SHP77 treated with DMSO at 0.1 percent for 48 hours (cell line): ENCODE data around the gene C6orf89.

ENCODE experiments used
- DNase-seq: peaks from one replicate; lab custom pipeline; 2025; lab: John Stamatoyannopoulos, UW

The C6orf89 gene

DNA sequence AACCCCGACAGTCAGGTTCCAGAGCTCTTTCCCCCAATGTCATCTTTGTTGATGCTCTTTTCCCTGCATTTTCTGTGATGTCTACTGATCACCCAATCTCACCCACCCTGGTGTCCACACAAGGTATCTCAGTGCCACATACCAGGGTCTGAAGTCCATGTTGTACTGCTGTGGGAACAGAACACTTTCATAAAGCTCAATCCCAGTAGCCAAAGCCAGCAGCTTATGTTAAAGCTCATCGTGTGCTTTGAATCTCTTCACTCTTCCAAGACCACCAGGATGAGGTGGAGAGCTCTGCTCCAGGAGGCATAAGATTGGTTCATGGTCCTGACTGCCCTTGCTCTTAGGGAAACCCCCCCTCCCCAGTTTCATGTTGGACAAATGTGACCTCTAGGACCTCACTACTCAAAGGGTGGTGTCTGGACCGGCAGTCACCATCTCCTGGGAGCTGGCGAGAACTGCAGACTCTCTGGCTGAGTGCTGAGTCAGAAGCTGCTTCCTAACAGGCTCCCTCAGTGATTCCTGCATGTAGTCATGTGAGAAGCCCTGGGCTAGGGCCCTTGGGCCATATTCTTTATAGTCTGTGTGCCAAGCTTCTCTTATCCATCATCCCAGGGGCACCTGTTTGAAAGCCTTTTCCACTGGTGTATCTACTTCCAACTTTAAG lies 33.1 kb upstream of the C6orf89 start:
- no peak for DNase-seq

DNA sequence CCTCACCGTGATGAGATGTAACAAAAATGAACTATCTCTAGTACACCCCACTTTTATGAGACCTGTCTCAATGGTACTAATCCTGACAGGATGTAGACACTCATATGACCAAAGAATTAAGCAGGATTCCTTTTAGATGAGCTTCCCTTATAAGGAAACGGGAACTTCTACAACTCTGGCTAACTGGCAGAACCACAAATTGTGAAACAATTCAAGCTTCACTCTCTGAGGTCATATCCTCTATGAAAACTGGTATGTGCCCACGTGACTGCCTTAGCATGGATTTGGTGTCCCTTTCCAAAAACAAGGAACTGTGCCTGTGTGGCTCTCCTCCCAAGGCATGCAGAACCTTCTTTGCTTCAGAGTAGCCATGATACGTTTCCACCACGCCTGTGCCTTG lies 32.4 kb upstream of the C6orf89 start:
- no peak for DNase-seq

DNA sequence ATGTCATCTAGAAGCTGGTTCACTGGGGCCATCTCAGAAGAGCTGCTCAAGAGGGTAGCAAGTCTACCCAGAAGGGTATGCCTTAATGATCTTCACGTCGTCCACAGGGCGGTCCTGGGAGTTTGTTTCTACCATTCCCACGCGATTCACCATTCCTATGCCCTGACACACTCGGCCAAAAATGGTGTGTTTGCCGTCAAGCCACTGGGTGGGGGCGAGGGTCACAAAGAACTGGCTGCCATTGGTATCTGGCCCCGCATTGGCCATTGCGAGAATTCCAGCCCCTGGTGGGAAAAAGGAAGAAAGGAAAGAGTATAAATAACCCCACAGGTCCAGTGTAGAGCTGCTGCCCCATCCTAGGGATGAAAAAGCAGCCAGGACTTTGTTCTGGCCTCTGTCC lies 30.0 kb upstream of the C6orf89 start:
- DNase-seq = no peak

DNA sequence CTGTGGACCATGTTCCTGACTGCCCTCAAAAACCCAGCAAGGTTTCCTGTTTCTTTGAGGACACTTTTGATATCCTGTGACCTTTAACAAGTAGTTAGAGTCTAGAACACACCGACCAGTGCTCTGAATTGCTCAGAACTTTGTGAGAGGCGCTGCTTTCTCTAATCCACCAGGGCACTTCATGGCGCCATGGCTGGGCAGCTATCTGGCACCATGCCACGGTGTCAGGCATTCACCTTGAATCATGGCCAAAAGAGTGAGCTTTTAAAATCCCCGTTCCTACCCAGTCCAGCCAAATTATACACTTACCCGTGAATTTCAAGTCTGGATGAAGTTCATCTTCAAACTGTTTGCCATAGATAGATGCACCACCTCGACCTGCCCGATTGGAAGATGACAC lies 29.5 kb upstream of the C6orf89 start:
- DNase-seq = no peak

DNA sequence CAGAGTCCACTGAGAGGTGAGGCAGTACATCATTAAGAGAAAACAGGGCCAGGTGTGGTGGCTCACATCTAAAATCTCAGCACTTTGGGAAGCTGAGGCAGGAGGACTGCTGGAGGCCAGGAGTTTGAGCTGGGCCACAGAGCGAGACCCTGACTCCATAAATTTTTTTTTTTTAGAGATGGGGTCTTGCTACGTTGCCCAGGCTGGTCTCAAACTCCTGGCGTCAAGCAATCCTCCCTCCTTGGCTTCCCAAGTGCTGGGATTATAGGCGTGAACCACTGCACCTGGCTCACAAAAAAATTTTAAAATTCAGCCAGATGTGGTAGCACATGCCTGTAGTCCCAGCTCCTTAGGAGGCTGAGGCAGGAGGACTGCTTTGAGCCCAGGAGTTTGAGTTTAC lies 28.4 kb upstream of the C6orf89 start:
- no peak for DNase-seq

DNA sequence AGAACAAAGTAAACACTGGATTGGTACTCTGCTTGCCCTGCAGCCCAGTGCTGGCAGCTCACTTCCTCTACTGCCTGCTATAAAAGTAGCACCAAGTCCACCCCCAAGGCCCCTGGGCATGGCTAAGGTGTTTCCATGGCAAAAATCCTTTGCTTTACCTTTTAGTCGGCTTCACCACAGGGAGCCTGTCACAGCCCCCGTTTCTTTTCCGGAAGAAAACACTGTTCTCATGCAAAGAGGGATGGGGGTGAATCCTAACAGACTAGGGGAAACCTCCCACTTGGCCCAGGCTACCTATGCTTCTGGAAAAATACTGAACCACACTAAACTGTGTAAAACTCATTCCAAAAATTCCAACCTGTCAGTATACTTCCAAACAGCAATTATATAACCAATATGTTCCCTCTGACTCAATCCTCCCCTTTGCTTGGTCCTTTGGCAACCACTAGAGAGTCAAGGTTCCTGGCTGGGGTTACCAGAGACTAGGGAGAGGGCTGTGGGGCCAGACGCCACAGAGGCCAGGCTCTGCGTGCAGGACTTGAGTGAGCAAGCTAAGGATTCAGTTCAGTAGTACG lies 27.3 kb upstream of the C6orf89 start:
- DNase-seq = no peak

DNA sequence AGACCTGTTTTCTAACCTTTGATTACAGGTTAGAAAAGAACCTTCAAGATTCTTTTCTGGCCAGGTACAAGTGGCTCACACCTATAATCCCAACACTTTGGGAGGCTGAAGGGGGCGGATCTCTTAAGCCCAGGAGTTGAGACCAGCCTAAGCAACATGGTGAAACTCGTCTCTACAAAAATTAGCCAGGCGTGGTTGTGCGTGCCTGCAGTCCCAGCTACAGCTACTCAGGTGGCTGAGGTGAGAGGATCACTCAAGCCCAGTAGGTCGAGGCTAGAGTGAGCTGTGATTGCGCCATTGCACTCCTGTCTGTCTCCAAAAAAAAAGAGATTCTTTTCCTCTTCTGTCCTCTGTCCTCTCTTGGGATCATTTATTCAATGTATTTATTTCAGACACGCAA lies 25.6 kb upstream of the C6orf89 start:
- DNase-seq = no peak

DNA sequence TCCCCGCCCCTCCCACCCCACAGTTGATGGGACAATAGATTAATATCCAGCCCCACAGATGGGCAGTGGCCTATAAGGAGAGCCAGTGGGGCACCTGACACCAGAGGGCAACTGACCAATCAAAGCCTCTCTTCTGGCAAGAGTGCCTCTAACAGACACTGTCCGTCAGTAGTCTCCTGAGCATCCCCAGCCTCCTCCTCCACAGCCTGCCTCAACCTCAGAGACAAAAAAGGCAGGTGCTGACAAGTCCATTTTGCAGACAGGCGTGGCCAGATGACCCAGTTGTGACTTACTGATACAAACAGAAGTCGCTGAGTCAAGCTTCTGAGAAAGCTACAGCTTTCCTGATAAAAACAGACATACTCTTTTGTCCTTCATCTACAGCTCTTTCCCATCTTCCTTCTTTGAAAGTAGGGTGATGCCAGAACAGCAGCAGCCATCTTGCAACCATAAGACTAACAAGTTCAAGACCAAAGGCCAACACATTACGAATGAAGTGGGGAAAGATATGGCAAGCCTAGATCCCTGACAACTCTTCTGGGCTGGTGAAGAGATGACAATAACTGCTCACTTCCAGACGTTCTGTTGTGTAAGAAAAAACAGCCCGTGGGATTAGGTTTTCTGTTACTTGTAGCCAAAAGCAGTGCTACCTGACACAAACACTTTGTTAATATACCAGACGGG lies 23.4 kb upstream of the C6orf89 start:
- DNase-seq = no peak

DNA sequence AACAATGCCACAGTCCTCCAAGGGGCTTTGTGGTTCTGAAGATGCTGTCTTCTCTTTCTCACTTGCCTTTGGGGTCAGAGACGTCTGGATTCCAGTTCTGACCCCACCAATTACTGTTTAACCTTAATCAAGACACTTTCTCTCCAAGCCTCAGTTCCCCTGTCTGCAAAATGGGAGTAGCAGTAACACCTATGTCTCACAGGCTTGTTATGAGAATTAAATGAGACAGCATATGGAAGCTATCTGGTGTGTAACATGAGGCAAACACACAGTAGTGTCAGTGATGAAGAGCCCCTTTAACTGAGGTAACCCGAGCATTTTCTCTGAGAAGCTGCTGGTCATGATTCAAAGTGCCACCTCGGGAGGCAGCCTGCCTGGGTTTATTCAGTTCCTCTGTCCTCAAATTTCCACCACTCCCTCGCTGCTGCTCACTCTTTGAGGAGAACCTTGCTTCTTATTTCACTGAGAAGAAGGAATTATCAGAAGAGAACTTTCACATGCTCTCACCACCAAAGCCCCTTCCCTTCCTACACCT lies 22.8 kb upstream of the C6orf89 start:
- no peak for DNase-seq

DNA sequence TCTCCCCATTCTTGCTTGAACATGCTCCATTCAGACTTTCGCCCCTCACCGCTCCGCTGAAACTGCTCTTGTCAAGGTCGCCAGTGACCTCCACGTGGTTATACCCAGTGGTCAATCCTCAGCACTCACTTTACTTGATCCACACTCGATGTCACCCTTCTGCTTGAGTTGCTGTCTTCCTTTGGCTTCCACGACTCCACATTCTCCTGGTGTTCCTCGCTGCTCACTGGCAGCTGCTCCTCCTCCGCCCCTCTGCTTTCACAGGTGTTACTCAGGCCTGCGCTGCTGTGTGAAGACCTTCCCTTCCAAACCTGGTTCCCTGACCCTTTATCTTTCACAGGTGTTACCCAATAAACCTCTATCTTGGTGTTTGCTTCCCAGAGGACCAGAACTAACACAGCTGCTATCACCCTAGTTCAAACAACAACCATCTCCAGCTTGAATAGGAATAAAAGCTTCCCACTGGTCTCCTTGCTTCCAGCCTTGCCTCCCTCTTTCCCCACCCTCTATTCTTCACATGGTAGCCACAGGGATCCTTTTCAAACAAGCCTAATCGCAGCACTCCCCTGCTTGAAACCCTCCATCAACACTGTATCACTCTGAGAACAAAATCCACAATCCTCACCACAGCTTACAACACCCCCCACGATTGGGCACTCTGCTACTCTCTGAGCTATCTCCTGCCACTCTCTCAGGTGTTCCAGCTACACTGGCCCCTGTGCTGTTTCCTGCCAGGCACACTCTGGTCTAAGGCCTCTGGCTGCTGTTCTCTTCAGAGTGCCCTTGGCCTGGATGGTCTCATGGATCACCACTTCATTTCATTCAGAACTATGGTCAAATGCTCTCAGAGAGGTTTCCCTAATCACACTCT lies 21.8 kb upstream of the C6orf89 start:
- no peak for DNase-seq

DNA sequence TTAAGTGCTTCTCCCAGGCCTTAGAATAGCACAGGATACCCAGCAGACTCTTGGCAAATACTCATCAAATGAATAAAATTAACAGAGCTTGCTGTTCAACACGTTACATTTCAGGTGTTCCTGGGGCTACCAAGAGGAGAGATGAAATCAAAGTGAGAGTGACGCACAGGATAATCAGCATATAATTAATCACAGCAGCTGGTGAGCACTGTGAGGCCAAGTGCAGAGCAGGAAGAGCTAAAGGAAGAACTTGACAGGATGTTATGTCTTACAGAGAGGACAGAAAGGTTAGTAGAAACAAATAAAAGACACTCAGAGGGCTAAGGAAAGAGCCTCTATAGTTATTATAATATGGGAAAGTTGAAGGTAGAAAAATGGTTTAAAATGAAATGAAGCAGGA lies 19.9 kb upstream of the C6orf89 start:
- no peak for DNase-seq

DNA sequence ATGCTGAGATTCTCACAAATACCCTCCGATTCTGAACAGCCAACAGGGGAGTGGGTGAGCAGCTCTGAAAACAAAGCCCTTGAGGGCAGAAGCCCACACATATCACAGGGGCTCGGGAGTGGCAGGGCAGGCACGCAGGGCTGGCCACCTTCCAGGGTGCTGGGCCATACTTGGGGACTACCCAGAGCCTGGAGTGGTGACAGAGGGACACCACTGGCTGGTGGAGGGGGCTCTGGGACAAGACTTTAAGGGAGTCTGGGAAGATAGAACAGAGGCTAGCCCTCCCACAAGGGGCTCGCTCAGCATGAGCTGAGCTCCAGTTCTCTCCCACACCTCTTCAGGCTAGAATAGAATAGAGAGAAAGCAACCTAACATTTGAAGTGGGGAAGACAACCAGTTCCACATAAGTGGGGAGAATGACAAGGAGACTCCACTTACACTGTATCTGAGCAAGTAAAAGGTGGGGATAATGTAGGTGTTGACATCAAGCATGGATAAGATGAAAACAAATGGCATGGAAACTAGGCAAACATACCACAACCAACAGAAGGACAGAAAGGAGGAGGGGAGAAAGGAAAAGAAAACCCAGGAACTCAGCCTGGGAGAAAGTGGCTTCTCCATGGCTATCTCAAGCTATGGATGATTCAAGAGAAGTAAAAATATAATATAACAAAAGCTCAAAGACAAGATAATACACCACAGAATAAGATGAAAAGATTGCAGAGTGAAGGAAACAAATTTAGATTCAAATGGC lies 18.1 kb upstream of the C6orf89 start:
- no peak for DNase-seq

DNA sequence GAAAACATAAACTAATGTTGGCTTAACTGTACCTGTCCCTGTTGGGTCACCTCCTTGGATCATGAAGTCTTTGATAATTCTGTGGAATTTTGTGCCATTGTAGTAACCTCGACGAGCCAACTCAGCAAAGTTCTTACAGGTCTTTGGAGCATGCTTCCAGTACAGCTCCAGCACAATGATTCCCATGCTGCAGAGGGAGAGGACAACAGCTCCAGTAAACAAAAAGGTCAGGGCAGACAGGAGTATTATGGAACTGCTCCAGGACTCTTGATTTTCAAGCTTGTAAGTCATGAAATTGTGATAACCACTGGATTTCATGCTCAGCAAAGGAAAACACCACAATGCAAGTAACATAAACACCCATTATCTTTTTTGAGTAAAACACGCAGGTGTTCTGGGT lies 14.1 kb upstream of the C6orf89 start:
- no peak for DNase-seq

DNA sequence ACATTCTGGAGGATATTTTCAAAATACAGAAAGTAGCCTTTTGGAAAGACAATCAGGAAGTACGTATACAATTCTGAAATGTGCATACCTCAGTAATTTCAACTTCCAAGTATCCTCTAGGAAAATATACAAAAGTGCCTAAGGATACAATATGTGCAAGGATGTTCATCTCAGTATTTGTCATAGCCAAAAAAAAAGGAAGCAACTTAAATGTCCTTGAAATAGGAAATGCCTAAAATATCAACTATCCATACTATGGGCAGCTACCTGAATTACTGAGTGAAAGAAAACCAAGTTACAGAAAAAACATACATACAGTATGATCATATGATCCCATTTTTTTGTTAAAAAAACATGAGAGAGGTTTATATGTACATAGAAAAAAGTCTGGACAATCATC lies 12.6 kb upstream of the C6orf89 start:
- DNase-seq = no peak

DNA sequence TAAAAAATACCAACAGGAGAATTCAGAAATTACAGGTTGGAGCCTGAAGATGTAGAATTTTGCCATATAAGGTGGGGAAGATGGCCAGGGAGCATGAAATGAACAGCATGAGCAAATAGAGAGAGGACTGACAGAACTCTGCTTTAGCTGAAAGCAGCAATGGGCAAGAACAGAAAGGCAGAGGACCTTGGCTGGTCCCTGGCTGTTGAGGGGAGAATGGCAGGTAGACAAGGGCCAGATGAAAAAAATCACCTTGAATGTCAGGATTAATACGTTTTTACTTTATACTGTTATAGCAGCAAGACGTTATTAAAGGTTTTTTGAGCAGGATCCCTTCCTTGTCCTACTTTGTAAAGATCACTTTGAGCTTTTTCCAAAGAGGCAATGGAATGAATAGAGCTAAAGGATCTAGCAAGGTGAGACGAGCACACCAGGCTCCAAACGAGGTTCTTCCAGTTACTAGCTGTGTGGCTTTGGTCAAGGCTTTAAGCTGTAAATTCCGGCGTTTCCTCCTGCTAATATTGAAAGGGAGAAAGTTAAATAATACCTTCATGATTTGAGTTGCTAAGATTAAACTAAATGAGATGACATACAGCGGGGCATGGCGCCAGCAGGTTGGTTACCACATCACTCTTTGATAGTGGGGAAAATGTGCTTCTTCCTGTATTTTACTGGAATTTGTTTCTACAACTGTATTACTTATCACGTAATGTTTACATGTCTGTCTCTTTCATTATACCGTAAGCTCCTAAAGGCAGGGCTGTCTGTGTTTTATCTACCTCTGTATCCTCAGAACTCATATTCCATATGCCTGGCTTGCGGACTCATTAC lies 11.9 kb upstream of the C6orf89 start:
- DNase-seq = no peak

DNA sequence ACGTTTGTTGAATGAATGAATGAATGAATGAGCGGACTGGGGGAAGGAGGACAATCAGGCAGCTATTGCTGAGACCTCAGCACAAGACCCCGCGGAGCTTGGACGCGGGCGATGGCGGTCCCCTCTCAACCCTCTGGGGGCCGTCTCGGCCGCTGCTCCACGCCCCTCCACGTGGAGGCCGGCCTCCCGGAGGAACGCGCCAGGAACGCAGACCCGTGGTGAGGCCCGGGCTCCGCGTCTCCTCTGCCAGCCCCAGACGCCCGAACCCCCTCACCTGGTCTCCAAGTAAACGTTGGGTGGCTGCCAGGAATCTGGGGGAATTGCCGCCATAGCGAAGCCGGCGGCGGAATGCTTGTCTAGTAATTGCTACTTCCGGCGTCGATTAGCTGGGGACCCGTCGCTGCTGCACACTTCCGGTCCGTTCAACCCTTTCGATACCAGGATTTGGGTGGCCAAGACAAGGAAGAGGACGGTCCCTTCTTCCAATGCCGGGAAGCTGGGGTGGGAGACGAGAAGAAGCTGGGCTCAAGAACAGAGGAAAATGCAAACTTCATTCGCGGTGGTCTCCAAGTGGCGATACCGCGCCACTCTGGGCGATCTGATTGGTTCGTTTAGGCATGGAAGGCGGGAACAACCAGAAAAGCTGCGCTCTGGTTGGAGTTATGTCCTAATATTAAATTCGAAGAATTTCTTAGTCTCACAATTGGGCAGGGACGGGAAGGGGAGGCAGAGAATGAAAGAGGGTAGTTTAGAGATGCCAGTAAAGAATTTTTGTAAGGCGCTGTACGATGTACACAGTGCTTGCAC lies 11.1 kb upstream of the C6orf89 start, which contains the start of gene PPIL1:
Gene PPIL1, minus strand, starts transcription at position 361 of the 807 bp plus-strand sequence. Its CDS starts 31 bp downstream, at position 330.
- peak; percentile 93 for DNase-seq

DNA sequence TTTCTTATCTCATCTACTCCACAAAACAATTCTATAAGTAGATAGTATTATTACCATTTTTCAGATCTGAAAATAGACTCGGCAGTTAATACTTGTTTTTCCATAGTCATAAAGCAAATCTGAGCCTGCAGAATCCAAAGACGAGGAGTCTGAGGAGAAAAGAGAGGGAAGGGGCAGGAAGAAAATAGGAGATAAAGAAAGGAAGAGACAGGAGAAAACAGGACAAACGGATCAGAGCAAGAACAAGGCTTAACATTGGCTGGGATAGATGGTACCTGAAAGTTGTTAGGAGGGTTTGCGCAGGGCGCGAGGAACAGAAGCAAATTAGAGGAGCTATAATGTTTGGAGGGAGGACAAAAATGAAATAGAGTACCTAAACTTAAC lies 10.5 kb upstream of the C6orf89 start:
- no peak for DNase-seq

DNA sequence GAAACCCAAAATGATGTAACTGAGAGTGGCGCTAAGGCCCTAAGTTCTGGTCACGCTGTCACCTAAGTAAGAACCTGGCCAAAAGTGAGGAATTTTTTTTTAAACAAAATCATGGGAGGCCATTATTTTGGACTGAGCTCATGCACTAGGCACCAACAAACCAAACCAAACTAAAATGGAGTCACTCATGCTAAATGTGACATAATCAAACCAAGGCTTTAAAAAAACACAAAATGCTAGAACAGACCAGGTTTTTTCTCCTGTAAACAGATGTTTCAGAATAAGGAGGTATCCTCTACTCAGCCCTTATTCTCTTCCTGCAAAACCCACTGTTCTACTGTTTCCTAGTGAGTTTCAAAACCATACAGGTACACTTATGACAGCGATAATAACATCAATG lies 1.1 kb upstream of the C6orf89 start:
- no peak for DNase-seq

DNA sequence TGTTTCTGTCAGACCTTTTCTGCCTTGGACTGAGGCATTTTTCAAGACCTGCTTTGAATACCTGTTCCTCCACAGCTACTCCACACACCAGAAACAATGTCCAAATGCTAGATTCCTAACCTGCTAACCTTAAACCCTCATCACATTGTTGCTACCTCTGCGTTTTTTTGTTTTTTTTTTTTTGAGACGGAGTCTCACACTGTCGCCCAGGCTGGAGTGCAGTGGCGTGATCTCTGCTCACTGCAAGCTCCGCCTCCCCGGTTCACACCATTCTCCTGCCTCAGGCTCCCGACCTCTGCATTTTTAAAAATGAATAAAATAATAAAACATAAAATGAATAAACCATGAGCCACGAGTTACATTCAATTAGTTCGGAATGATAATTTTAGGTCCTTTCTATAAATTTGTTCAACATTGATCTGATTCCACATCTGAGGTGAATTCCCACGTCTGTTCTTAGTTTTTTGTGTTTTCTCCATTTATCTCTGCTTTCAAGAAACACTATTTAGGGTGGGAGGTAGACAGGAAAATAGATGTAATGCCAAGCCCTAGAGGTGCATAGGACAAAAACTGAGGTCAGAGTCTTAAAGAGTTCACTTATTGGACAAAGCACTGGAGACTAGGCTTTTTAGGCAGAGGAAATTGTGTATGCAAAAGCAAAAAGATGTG lies 1.3 kb downstream of the C6orf89 start:
- DNase-seq = no peak
